CD4-positive, alpha-beta memory T cell (primary cell): ENCODE data around the gene PDE4B. TPM values are rescaled to one million over a fixed set of nuclear protein-coding genes. Genes with fewer than 3 reads are reported as not detected.
A peak's percentile ranks its signal among the peaks of the same experiment; 100 is the strongest.

Source experiments
- CTCF ChIA-PET: fragments of 350-600 bp; sonication (Branson Sonifier 250); formaldehyde crosslinking; loops from one replicate; lab custom pipeline; 2021; ENCODE audit warnings: inconsistent platforms; ENCODE audit not compliant: partially characterized antibody; lab: Charles Lee
- POLR2A ChIA-PET: fragments of 350-600 bp; sonication (Branson Sonifier 250); formaldehyde crosslinking; loops from one replicate; lab custom pipeline; 2021; ENCODE audit not compliant: partially characterized antibody; lab: Charles Lee
- DNase-seq, 5 donors: peaks; one replicate each; pipeline versions ENCODE4 v3.0.0 to v3.0.0-alpha.2; 2020 to 2022; ENCODE audit warnings: mixed read lengths in 1 of 5
- H3K27ac ChIP-seq: one replicate; pipeline ENCODE4 v1.7.0; 2013; ENCODE audit warnings: low read depth, low read length
- H3K27me3 ChIP-seq: 2 replicates; pipeline ENCODE4 v1.7.0; 2013; ENCODE audit warnings: mild to moderate bottlenecking, low read length, moderate library complexity; ENCODE audit not compliant: insufficient read depth
- H3K36me3 ChIP-seq: 2 replicates; pipeline ENCODE4 v1.7.0; 2013; ENCODE audit warnings: mild to moderate bottlenecking, low read length, moderate library complexity; ENCODE audit not compliant: insufficient read depth
- H3K4me1 ChIP-seq: 2 replicates; pipeline ENCODE4 v1.7.0; 2013; ENCODE audit warnings: mild to moderate bottlenecking, low read length, moderate library complexity; ENCODE audit not compliant: insufficient read depth
- H3K4me3 ChIP-seq, 2 donors: one replicate each; pipeline ENCODE4 v1.7.0; 2013; ENCODE audit warnings: low read length in 2 of 2, mild to moderate bottlenecking in 1 of 2
- H3K9me3 ChIP-seq, 2 donors: one replicate each; pipeline ENCODE4 v1.7.0; 2013; ENCODE audit warnings: low read length in 2 of 2, control low read depth in 1 of 2; ENCODE audit not compliant: control insufficient read depth in 1 of 2
- H3K27ac Mint-ChIP-seq, 7 donors: one replicate each; pipeline ENCODE4 v1.8.0; 2020 to 2021; ENCODE audit warnings: mixed read lengths in 7 of 7, mild to moderate bottlenecking in 6 of 7, inconsistent platforms in 3 of 7, moderate library complexity in 3 of 7
- H3K27me3 Mint-ChIP-seq, 2 donors: one replicate each; pipeline ENCODE4 v1.8.0; 2020 to 2021; ENCODE audit warnings: mixed read lengths in 2 of 2
- H3K36me3 Mint-ChIP-seq, 2 donors: one replicate each; pipeline ENCODE4 v1.8.0; 2020 to 2021; ENCODE audit warnings: mixed read lengths in 2 of 2, inconsistent platforms in 1 of 2, mild to moderate bottlenecking in 1 of 2
- H3K4me1 Mint-ChIP-seq, 4 donors: one replicate each; pipeline ENCODE4 v1.8.0; 2020 to 2021; ENCODE audit warnings: mixed read lengths in 4 of 4, mild to moderate bottlenecking in 1 of 4
- H3K4me3 Mint-ChIP-seq, 8 donors: one replicate each; pipeline ENCODE4 v1.8.0; 2020 to 2021; ENCODE audit warnings: mixed read lengths in 8 of 8, mild to moderate bottlenecking in 7 of 8, moderate library complexity in 6 of 8, inconsistent platforms in 3 of 8
- H3K9me3 Mint-ChIP-seq, 8 donors: one replicate each; pipeline ENCODE4 v1.8.0; 2020 to 2021; ENCODE audit warnings: mixed read lengths in 8 of 8, mild to moderate bottlenecking in 5 of 8, inconsistent platforms in 3 of 8, moderate library complexity in 1 of 8
- intact Hi-C: fragments of 100-400 bp; cut with micrococcal nuclease; formaldehyde crosslinking; loops from one replicate; pipeline ENCODE4 v1.15.1; 2023
- polyA plus RNA-seq, 2 donors: library from polyadenylated mRNA; unstranded; fragments of 300-500 nt; fragmentation: Illumina TruSeq; gene quantifications; one replicate each; pipeline ENCODE4 v1.2.3, GENCODE V29; 2021
- total RNA-seq, 2 experiments: library from RNA; stranded (reverse); gene quantifications; one replicate each; pipeline ENCODE4 v1.2.3, GENCODE V29; 2021

The PDE4B gene
- total and polyA plus RNA-seq, 4 experiments from 2014 or later = 33.8 to 116 (median 40.7) TPM

DNA sequence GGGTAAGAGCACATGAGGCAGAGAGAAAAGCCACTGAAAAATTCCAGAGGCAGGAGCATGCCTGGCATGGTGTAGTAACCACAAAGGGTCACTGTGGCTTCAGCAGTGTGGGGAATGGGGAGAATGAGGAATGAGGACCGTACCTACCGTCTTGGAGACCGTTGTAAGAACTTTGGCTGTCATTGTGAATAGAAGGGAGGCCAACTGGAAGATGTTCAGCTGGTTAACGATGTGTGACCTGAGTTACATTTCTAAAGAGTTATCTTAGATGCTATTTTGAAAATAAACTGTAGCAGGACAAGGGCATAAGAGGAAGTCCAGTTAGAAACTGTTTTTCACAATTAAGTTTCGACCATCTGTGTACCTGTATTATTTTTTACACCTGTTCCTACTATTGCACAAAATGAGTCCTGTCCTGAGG lies 375.8 kb downstream of the PDE4B start:
- intact Hi-C loops = no loop called here
- H3K9me3 ChIP-seq = no peaks in the 10 kb centered on the region
- no peaks in the 10 kb centered on the region for H3K36me3 ChIP-seq
- peaks cover 8% of the 10 kb centered on the region for H3K4me1 ChIP-seq
- Mint-ChIP-seq H3K4me3 (no peak overlapping the region), H3K27me3 (peaks cover 7 to 11% of the 10 kb centered on the region in 2 donors), H3K9me3 (peaks cover 0 to 3% (median 0%) of the 10 kb centered on the region in 8 donors), H3K36me3 (no peaks in the 10 kb centered on the region), H3K4me1 (peaks cover 8 to 10% (median 9%) of the 10 kb centered on the region in 4 donors), H3K27ac (peak overlapping the region in 1 of 7 donors; percentile 81)
- no peak overlapping the region for H3K4me3 ChIP-seq
- ChIA-PET CTCF (no interaction called here), POLR2A (no interaction called here)
- no peak overlapping the region for H3K27ac ChIP-seq
- H3K27me3 ChIP-seq = no peaks in the 10 kb centered on the region
- no peak for DNase-seq

GRCh38 chr1:66168948-66169671 lies 376.4 kb downstream of the PDE4B start:
- Histone ChIP-seq H3K4me3 (no peak overlapping the region), H3K9me3 (no peaks in the 10 kb centered on the region), H3K27ac (no peak overlapping the region), H3K27me3 (no peaks in the 10 kb centered on the region), H3K36me3 (no peaks in the 10 kb centered on the region), H3K4me1 (peaks cover 8% of the 10 kb centered on the region)
- intact Hi-C loops = no loop called here
- Mint-ChIP-seq H3K4me3 (no peak overlapping the region), H3K36me3 (no peaks in the 10 kb centered on the region), H3K9me3 (peaks cover 0 to 4% (median 0%) of the 10 kb centered on the region in 8 donors), H3K4me1 (peaks cover 8 to 10% (median 9%) of the 10 kb centered on the region in 4 donors), H3K27me3 (peaks cover 7% of the 10 kb centered on the region in 2 donors), H3K27ac (peak overlapping the region in 1 of 7 donors; percentile 37)
- ChIA-PET CTCF (no interaction called here), POLR2A (no interaction called here)
- DNase-seq = peak in 4 of 5 donors; percentile 6 to 46 (median 18)

DNA sequence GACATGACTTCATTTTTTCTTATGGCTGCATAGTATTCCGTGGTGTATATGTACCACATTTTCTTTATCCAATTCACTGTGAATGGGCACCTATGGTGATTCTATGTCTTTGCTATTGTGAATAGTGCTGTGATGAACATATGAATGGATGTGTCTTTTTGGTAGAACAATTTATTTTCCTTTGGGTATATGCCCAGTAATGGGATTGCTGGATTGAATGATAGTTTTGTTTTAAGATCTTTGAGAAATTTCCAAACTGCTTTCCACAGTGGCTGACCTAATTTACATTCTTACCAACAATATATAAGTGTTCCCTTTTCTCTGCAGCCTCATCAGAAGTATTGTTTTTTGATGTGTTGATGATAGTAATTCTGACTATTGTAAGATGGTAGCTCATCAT lies 379.6 kb downstream of the PDE4B start:
- Histone ChIP-seq H3K4me3 (no peak overlapping the region), H3K36me3 (no peaks in the 10 kb centered on the region), H3K9me3 (no peaks in the 10 kb centered on the region), H3K27ac (no peak overlapping the region), H3K27me3 (no peaks in the 10 kb centered on the region), H3K4me1 (peaks cover 8% of the 10 kb centered on the region)
- CTCF ChIA-PET = interaction anchor here (1.5 kb wide), 1 partner anchor 70 kb away, joined by 4 read pairs; no protein-coding TSS in a partner anchor
- Mint-ChIP-seq H3K4me3 (no peak overlapping the region), H3K9me3 (peaks cover 0 to 2% (median 0%) of the 10 kb centered on the region in 8 donors), H3K4me1 (peaks cover 8 to 10% (median 9%) of the 10 kb centered on the region in 4 donors), H3K27ac (no peak overlapping the region), H3K36me3 (no peaks in the 10 kb centered on the region), H3K27me3 (peaks cover 7 to 10% of the 10 kb centered on the region in 2 donors)
- intact Hi-C loops = no loop called here
- POLR2A ChIA-PET = no interaction called here
- no peak for DNase-seq

GRCh38 chr1:66175098-66175497 lies 382.4 kb downstream of the PDE4B start:
- Histone ChIP-seq H3K36me3 (no peaks in the 10 kb centered on the region), H3K4me1 (no peaks in the 10 kb centered on the region), H3K27ac (no peak overlapping the region), H3K9me3 (no peaks in the 10 kb centered on the region), H3K27me3 (no peaks in the 10 kb centered on the region), H3K4me3 (no peak overlapping the region)
- CTCF ChIA-PET = no interaction called here
- Mint-ChIP-seq H3K4me1 (no peaks in the 10 kb centered on the region), H3K27me3 (peaks cover 1 to 6% of the 10 kb centered on the region in 2 donors), H3K27ac (no peak overlapping the region), H3K36me3 (no peaks in the 10 kb centered on the region), H3K4me3 (no peak overlapping the region), H3K9me3 (peaks cover 0 to 2% (median 0%) of the 10 kb centered on the region in 8 donors)
- no peak for DNase-seq
- intact Hi-C loops = no loop called here
- POLR2A ChIA-PET = no interaction called here

- no peaks in the 10 kb centered on the region for H3K36me3 ChIP-seq
These were observed 382.9 kb downstream of the PDE4B start for GRCh38 chr1:66175581-66175980.

DNA sequence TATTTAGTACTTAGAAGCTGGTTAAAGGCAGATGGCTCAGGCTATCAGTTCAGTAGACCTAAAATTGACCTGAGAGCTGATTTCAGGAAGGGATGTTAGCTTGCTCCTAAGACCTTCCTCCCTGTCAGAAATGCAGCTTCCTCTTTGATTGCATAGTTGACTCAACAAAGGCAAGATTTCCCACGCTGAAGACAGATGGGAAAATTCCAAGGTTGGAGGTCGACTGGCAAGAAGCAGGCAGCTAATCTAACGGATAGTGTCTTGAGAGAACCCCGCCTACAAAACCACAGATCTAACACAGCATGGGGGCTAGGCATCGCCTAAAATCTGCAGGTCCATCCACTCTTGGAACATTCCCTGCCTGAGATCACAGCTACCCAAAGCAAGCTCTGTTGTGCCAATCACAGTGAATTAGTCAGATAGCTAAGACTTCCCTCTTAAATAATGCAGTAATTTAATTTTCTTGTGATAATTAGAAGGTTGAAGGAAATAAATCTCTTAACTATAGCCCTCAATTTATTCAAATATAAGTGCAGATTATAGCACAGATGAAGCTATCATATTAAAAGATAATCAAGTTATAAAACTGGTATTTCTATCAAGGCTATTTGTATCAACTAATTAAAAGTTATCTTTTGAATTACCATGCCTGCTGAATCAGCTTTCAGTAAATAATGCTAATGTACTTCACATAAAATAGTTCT lies 383.5 kb downstream of the PDE4B start:
- no peak overlapping the region for H3K4me3 Mint-ChIP-seq
- CTCF ChIA-PET = no interaction called here
- POLR2A ChIA-PET = no interaction called here

More at GRCh38 chr1:66175581-66175980, 382.9 kb downstream of the PDE4B start:
- H3K9me3 Mint-ChIP-seq = peaks cover 0 to 2% (median 0%) of the 10 kb centered on the region in 8 donors
- H3K27me3 ChIP-seq = no peaks in the 10 kb centered on the region
- no peaks in the 10 kb centered on the region for H3K36me3 Mint-ChIP-seq
- POLR2A ChIA-PET = no interaction called here
- H3K27ac Mint-ChIP-seq = no peak overlapping the region
- H3K4me1 ChIP-seq = no peaks in the 10 kb centered on the region
- CTCF ChIA-PET = no interaction called here
- intact Hi-C loops = no loop called here
- H3K4me3 Mint-ChIP-seq = no peak overlapping the region
- peaks cover 1 to 6% of the 10 kb centered on the region in 2 donors for H3K27me3 Mint-ChIP-seq
- DNase-seq = no peak
- no peak overlapping the region for H3K27ac ChIP-seq
- no peak overlapping the region for H3K4me3 ChIP-seq
- no peaks in the 10 kb centered on the region for H3K9me3 ChIP-seq
- no peaks in the 10 kb centered on the region for H3K4me1 Mint-ChIP-seq

GRCh38 chr1:66176832-66177231 lies 384.1 kb downstream of the PDE4B start:
- Histone ChIP-seq H3K27ac (no peak overlapping the region), H3K36me3 (no peaks in the 10 kb centered on the region), H3K27me3 (no peaks in the 10 kb centered on the region), H3K4me3 (no peak overlapping the region), H3K4me1 (peaks cover 6% of the 10 kb centered on the region), H3K9me3 (no peaks in the 10 kb centered on the region)
- POLR2A ChIA-PET = no interaction called here
- Mint-ChIP-seq H3K27me3 (peaks cover 1 to 6% of the 10 kb centered on the region in 2 donors), H3K36me3 (no peaks in the 10 kb centered on the region), H3K9me3 (peaks cover 0 to 2% (median 0%) of the 10 kb centered on the region in 8 donors), H3K27ac (no peak overlapping the region), H3K4me1 (peaks cover 0 to 5% (median 2%) of the 10 kb centered on the region in 4 donors), H3K4me3 (no peak overlapping the region)
- intact Hi-C loops = no loop called here
- DNase-seq = no peak
- CTCF ChIA-PET = no interaction called here

More for the DNA sequence above, 383.5 kb downstream of the PDE4B start:
- Histone ChIP-seq H3K36me3 (no peaks in the 10 kb centered on the region), H3K4me1 (no peaks in the 10 kb centered on the region), H3K27ac (no peak overlapping the region), H3K27me3 (no peaks in the 10 kb centered on the region), H3K9me3 (no peaks in the 10 kb centered on the region), H3K4me3 (no peak overlapping the region)
- no peaks in the 10 kb centered on the region for H3K4me1 Mint-ChIP-seq
- DNase-seq = no peak
- intact Hi-C loops = no loop called here
- no peak overlapping the region for H3K27ac Mint-ChIP-seq
- peaks cover 0 to 2% (median 0%) of the 10 kb centered on the region in 8 donors for H3K9me3 Mint-ChIP-seq
- H3K27me3 Mint-ChIP-seq = peaks cover 1 to 6% of the 10 kb centered on the region in 2 donors
- no peaks in the 10 kb centered on the region for H3K36me3 Mint-ChIP-seq
